GM21526 (cell line): ENCODE measurements around the gene ACSF2.
"Not testable (repeated sequence)": the region's sequence is repeated elsewhere in the genome, so short reads cannot be mapped to it uniquely, and the experiment has no call there.

Experiments
- ATAC-seq: cut with Tn5 transposase; IDR thresholded peaks from one replicate; pipeline ENCODE4 v1.9.1; 2021; ENCODE audit warnings: moderate library complexity; ENCODE audit not compliant: unreplicated experiment, low FRiP score

ACSF2 gene

GRCh38 chr17:50475775-50476544 is 49.9 kb downstream of the ACSF2 start:
- not testable (repeated sequence) for ATAC-seq

- no peak for ATAC-seq
Observed at GRCh38 chr17:50476545-50477315, 50.7 kb downstream of the ACSF2 start.

GRCh38 chr17:50477976-50478375 is 52.0 kb downstream of the ACSF2 start:
- no peak for ATAC-seq

- ATAC-seq = peak; percentile 85
Observed at GRCh38 chr17:50478391-50479381, 52.7 kb downstream of the ACSF2 start, which contains the start of gene RSAD1. RSAD1 (plus strand) TSS chr17:50478860; CDS start chr17:50478885, 25 bp downstream.

GRCh38 chr17:50479522-50480141 is 53.6 kb downstream of the ACSF2 start:
- no peak for ATAC-seq

GRCh38 chr17:50480142-50480764 is 54.2 kb downstream of the ACSF2 start:
- no peak for ATAC-seq

- no peak for ATAC-seq
Observed at GRCh38 chr17:50480854-50481490, 55.0 kb downstream of the ACSF2 start.

- ATAC-seq = no peak
Observed at GRCh38 chr17:50481648-50482047, 55.6 kb downstream of the ACSF2 start.

GRCh38 chr17:50482110-50482509 is 56.1 kb downstream of the ACSF2 start:
- ATAC-seq = no peak

GRCh38 chr17:50482516-50482915 is 56.5 kb downstream of the ACSF2 start:
- ATAC-seq = no peak

GRCh38 chr17:50483266-50483665 is 57.2 kb downstream of the ACSF2 start:
- ATAC-seq = no peak

- no peak for ATAC-seq
Observed at GRCh38 chr17:50484386-50485155, 58.6 kb downstream of the ACSF2 start.

GRCh38 chr17:50487213-50488096 is 61.4 kb downstream of the ACSF2 start:
- no peak for ATAC-seq

- no peak for ATAC-seq
Observed at GRCh38 chr17:50488880-50489279, 62.9 kb downstream of the ACSF2 start.

- no peak for ATAC-seq
Observed at GRCh38 chr17:50491505-50491904, 65.5 kb downstream of the ACSF2 start.

- ATAC-seq = no peak
Observed at GRCh38 chr17:50492214-50492613, 66.2 kb downstream of the ACSF2 start.

- no peak for ATAC-seq
Observed at GRCh38 chr17:50493744-50494143, 67.7 kb downstream of the ACSF2 start.
